GM12891 (cell line): ENCODE results near the gene PCDHA11.
"Not testable (repeated sequence)": the region's sequence is repeated elsewhere in the genome, so short reads cannot be mapped to it uniquely, and the experiment has no call there.

Experiments
- DNase-seq: peaks from one replicate; pipeline ENCODE4 v3.0.0; 2011; ENCODE audit warnings: low spot score; ENCODE audit not compliant: insufficient read length
- FAIRE-seq: peaks from 2 replicates; lab custom pipeline; 2011; peaks lifted over from hg19 to GRCh38; lab: Jason Lieb, UNC
- PAX5 ChIP-seq: IDR thresholded peaks from 2 replicates; pipeline ENCODE4 v1.6.1; 2011; ENCODE audit warnings: low read length, moderate library complexity, mild to moderate bottlenecking; ENCODE audit not compliant: insufficient read depth, severe bottlenecking
- POLR2A ChIP-seq: IDR thresholded peaks from 2 replicates; pipeline ENCODE4 v1.6.1; 2011; ENCODE audit warnings: low read depth, low read length, control low read depth
- POLR2AphosphoS5 ChIP-seq: IDR thresholded peaks from 2 replicates; pipeline ENCODE4 v1.6.1; 2011; ENCODE audit warnings: low read depth, low read length, control low read depth
- POU2F2 ChIP-seq: IDR thresholded peaks from 2 replicates; pipeline ENCODE4 v1.6.1; 2011; ENCODE audit warnings: low read depth, mild to moderate bottlenecking, control low read depth, low read length, moderate library complexity
- SPI1 ChIP-seq: IDR thresholded peaks from 2 replicates; pipeline ENCODE4 v1.6.1; 2011; ENCODE audit warnings: low read depth, low read length, control low read depth
- TAF1 ChIP-seq: IDR thresholded peaks from 2 replicates; pipeline ENCODE4 v1.6.1; 2011; ENCODE audit warnings: low read depth, low read length, control low read depth

PCDHA11 gene

DNA sequence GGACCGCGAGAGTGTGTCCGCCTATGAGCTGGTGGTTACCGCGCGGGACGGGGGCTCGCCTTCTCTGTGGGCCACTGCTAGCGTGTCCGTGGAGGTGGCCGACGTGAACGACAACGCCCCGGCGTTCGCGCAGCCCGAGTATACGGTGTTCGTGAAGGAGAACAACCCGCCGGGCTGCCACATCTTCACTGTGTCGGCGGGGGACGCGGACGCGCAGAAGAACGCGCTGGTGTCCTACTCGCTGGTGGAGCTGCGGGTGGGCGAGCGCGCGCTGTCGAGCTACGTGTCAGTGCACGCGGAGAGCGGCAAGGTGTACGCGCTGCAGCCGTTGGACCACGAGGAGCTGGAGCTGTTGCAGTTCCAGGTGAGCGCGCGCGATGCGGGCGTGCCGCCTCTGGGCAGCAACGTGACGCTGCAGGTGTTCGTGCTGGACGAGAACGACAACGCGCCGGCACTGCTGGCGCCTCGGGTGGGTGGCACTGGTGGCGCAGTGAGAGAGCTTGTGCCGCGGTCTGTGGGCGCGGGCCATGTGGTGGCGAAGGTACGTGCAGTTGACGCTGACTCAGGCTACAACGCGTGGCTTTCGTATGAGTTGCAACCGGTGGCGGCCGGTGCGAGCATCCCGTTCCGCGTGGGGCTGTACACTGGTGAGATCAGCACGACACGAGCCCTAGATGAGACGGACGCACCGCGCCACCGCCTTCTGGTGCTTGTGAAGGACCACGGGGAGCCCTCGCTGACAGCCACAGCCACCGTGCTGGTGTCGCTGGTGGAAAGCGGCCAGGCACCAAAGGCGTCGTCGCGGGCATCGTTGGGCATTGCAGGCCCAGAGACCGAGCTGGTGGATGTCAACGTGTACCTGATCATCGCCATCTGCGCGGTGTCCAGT, 32.9 kb upstream of the PCDHA11 start:
- FAIRE-seq (no peak), DNase-seq (no peak)
- TF ChIP-seq TAF1 (no peak), PAX5 (no peak), POU2F2 (no peak), POLR2AphosphoS5 (no peak), POLR2A (no peak), SPI1 (no peak)

- TF ChIP-seq POU2F2 (no peak), PAX5 (no peak), SPI1 (no peak), POLR2AphosphoS5 (no peak), POLR2A (no peak), TAF1 (no peak)
- DNase-seq (no peak), FAIRE-seq (no peak)
Observed at GRCh38 chr5:140840978-140841962, 27.5 kb upstream of the PCDHA11 start, which contains the start of gene PCDHA8. Gene PCDHA8, plus strand, starts transcription at chr5:140841187. Its CDS starts 135 bp downstream, at chr5:140841322.

- TF ChIP-seq POU2F2 (no peak), POLR2AphosphoS5 (no peak), PAX5 (no peak), TAF1 (no peak), SPI1 (no peak), POLR2A (no peak)
- DNase-seq: no peak
- no peak for FAIRE-seq
Observed at GRCh38 chr5:140842798-140843733, 25.7 kb upstream of the PCDHA11 start.

DNA sequence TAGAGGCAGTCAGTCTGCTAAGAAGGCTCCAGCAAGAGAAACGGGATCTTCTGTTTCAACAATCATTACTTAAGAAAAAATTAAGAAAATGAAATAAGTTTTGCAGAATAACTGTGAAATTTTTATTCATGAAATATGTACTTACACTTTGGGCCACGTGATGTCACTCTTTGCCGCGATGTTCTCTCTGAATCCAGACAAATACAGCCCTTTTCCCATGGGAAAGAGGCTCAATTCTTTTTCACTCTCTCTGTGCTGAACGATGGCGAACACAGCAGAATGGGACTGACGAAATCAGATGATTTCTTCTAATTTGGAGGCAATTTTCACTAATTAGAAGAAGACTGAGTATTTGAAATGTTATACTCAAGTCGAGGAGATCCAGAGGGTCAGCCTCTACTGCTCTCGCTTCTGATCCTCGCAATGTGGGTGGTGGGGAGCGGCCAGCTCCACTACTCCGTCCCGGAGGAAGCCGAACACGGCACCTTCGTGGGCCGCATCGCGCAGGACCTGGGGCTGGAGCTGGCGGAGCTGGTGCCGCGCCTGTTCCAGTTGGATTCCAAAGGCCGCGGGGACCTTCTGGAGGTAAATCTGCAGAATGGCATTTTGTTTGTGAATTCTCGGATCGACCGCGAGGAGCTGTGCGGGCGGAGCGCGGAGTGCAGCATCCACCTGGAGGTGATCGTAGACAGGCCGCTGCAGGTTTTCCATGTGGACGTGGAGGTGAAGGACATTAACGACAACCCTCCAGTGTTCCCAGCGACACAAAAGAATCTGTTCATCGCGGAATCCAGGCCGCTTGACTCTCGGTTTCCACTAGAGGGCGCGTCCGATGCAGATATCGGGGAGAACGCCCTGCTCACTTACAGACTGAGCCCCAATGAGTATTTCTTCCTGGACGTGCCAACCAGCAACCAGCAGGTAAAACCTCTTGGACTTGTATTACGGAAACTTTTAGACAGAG, 20.3 kb upstream of the PCDHA11 start, which contains the start of gene PCDHA9:
Gene PCDHA9, plus strand, starts transcription at position 244 of the 964 bp plus-strand sequence. Its CDS starts 114 bp downstream, at position 358.
- not testable (repeated sequence) for FAIRE-seq, DNase-seq

DNA sequence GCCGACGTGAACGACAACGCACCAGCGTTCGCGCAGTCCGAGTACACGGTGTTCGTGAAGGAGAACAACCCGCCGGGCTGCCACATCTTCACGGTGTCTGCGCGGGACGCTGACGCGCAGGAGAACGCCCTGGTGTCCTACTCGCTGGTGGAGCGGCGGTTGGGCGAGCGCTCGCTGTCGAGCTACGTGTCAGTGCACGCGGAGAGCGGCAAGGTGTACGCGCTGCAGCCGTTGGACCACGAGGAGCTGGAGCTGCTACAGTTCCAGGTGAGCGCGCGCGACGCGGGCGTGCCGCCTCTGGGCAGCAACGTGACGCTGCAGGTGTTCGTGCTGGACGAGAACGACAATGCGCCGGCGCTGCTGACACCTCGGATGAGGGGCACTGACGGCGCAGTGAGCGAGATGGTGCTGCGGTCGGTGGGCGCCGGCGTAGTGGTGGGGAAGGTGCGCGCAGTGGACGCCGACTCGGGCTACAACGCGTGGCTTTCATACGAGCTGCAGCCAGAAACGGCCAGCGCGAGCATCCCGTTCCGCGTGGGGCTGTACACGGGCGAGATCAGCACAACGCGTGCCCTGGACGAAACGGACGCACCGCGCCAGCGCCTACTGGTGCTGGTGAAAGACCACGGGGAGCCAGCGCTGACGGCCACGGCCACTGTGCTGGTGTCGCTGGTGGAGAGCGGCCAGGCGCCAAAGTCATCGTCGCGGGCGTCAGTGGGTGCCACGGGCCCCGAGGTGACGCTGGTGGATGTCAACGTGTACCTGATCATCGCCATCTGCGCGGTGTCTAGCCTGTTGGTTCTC, 18.7 kb upstream of the PCDHA11 start:
- FAIRE-seq: not testable (repeated sequence)

DNA sequence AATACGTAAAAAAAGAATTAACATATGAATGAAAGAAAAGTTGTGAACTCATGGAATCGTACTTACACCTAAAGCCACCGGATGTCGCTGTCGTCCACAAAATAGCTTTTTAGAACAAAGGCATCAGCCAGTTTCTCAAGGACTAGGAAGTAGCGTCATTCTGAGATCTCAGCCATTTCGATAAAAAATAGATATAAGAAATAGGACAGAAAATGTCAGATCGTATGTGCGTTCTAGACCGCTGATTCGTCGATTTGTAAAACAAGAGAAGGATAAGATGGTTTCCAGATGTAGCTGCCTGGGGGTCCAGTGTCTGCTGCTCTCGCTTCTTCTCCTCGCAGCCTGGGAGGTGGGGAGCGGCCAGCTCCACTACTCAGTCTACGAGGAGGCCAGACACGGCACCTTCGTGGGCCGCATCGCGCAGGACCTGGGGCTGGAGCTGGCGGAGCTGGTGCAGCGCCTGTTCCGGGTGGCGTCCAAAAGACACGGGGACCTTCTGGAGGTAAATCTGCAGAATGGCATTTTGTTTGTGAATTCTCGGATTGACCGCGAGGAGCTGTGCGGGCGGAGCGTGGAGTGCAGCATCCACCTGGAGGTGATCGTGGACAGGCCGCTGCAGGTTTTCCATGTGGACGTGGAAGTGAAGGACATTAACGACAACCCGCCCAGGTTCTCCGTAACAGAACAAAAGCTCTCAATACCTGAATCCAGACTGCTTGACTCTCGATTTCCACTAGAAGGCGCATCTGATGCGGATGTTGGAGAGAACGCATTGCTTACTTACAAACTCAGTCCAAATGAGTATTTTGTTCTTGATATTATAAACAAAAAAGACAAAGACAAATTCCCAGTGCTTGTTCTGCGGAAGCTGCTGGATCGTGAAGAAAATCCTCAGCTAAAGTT, 12.7 kb upstream of the PCDHA11 start, which contains the start of gene PCDHA10:
Gene PCDHA10, plus strand, starts transcription at position 126 of the 903 bp plus-strand sequence. Its CDS starts 152 bp downstream, at position 278.
- no peak for DNase-seq

More for the DNA sequence above, 18.7 kb upstream of the PCDHA11 start:
- not testable (repeated sequence) for DNase-seq

More for the DNA sequence above, 12.7 kb upstream of the PCDHA11 start, which contains the start of gene PCDHA10:
- TF ChIP-seq POU2F2 (no peak), TAF1 (no peak), SPI1 (no peak), POLR2AphosphoS5 (no peak), POLR2A (no peak), PAX5 (no peak)
- no peak for FAIRE-seq
